Raji (cell line): Measurements from ENCODE around the gene PRF1.

Experiments
- POLR2A ChIP-seq: IDR thresholded peaks from 2 replicates; pipeline ENCODE4 v1.6.1; 2011; ENCODE audit warnings: low read depth, low read length, control low read depth; ENCODE audit not compliant: insufficient read depth

PRF1 gene

GRCh38 chr10:70586348-70586930, 16.1 kb downstream of the PRF1 start:
- no peak for TF ChIP-seq POLR2A

- no peak for TF ChIP-seq POLR2A
These were observed 16.9 kb downstream of the PRF1 start for GRCh38 chr10:70585578-70586169.

- no peak for TF ChIP-seq POLR2A
These were observed 17.5 kb downstream of the PRF1 start for GRCh38 chr10:70584909-70585544.

- no peak for TF ChIP-seq POLR2A
These were observed 18.2 kb downstream of the PRF1 start for GRCh38 chr10:70584366-70584765.

GRCh38 chr10:70583669-70584037, 18.9 kb downstream of the PRF1 start:
- no peak for TF ChIP-seq POLR2A

- no peak for TF ChIP-seq POLR2A
These were observed 19.5 kb downstream of the PRF1 start for GRCh38 chr10:70582793-70583668.

GRCh38 chr10:70579234-70580002, 23.1 kb downstream of the PRF1 start:
- no peak for TF ChIP-seq POLR2A

GRCh38 chr10:70578371-70578947, 24.1 kb downstream of the PRF1 start:
- TF ChIP-seq POLR2A, result no peak

GRCh38 chr10:70576803-70577517, 25.6 kb downstream of the PRF1 start:
- TF ChIP-seq POLR2A, result no peak

GRCh38 chr10:70575874-70576802, 26.4 kb downstream of the PRF1 start:
- 0 out of 2 replicates have a peak, but pooled peaks have one; percentile 1 for TF ChIP-seq POLR2A

- no peak for TF ChIP-seq POLR2A
These were observed 27.1 kb downstream of the PRF1 start for GRCh38 chr10:70575486-70575873.

- TF ChIP-seq POLR2A, result no peak
These were observed 28.7 kb downstream of the PRF1 start for GRCh38 chr10:70573599-70574506.
